ENCODE measurements around the gene C4B.
"Not testable (repeated sequence)": the region's sequence is repeated elsewhere in the genome, so short reads cannot be mapped to it uniquely, and the experiment has no call there.

Gene C4B

GRCh38 chr6:32037136-32037535, 22.5 kb downstream of the C4B start:
- H2BK5ac ChIP-seq (ENCODE audit: low read depth, low read length, poor library complexity, severe bottlenecking); H3K79me1 ChIP-seq (replicated peaks; ENCODE audit: low read length, poor library complexity, severe bottlenecking); DNase-seq; H3K27ac ChIP-seq (ENCODE audit: low read length, poor library complexity, severe bottlenecking); H2AK5ac ChIP-seq (ENCODE audit: low read length, severe bottlenecking); H3K23ac ChIP-seq (ENCODE audit: low read length in 2 of 2); H3K4me1 ChIP-seq (ENCODE audit: control insufficient read depth, insufficient read depth, low read depth, low read length); H3K9me3 ChIP-seq (ENCODE audit: control insufficient read depth, low read length); H3K27me3 ChIP-seq (ENCODE audit: control insufficient read depth in 1 of 2, insufficient read depth in 1 of 2, low read length in 2 of 2); H3K14ac ChIP-seq (ENCODE audit: low read length in 2 of 2); H2AFZ ChIP-seq (ENCODE audit: low read depth, low read length); H4K91ac ChIP-seq (ENCODE audit: low read length); H3K18ac ChIP-seq (ENCODE audit: low read depth in 1 of 2, low read length in 2 of 2); H3K4ac ChIP-seq (ENCODE audit: low read depth in 1 of 2, low read length in 2 of 2); H4K8ac ChIP-seq (ENCODE audit: low read length); H3K4me2 ChIP-seq (ENCODE audit: low read length, poor library complexity, severe bottlenecking); H2BK12ac ChIP-seq (ENCODE audit: low read length in 2 of 2); H3K36me3 ChIP-seq (ENCODE audit: control insufficient read depth in 1 of 2, insufficient read depth in 2 of 2, low read depth in 1 of 2, low read length in 2 of 2); H2BK15ac ChIP-seq (ENCODE audit: low read depth, poor library complexity, severe bottlenecking); H3K9ac ChIP-seq (ENCODE audit: low read length); H2BK120ac ChIP-seq (ENCODE audit: low read depth, low read length); H3K4me3 ChIP-seq (ENCODE audit: insufficient read depth in 1 of 2, low read depth in 1 of 2, low read length in 2 of 2): not testable (repeated sequence)
- WGBS: 100% methylated on average over 1 of the region's 5 CpGs

DNA sequence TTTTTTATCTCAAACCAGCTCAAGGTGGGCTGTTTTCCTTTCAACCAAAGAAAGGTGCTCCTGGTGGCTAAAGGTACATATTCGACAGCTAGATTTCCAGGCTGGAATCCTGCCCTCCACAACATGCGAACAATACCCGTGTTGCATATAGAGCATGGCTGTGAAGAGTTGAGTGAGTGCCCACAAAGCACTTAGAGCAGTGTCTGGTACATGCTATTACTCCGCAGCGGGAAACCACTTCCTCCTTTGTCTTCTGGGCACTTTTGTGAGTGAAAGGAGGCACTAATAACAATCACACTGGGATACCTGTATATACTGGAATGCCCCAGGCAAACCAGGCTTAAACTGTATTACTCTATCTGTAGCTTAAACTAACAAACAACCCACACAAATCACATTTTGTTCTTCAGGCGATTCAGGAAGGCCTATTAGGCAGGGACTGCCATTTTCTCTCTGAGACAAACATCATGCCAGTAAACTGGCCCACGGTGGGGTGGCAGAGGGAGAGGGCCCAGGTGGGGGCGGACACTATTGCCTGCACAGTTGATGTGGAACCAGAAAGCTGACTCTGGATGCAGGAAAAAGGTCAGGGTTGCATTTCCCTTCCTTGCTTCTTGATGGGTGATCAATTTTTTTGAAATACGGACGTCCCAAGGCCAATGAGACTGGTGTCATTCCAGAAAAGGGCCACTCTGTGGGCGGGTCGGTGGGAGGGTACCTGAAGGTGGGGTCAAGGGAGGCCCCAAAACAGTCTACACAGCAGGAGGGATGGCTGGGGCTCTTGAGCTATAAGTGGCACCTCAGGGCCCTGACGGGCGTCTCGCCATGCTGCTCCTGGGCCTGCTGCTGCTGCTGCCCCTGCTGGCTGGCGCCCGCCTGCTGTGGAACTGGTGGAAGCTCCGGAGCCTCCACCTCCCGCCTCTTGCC, 23.3 kb downstream of the C4B start, which contains the start of gene CYP21A2:
Gene CYP21A2, plus strand, starts transcription at position 818 of the 927 bp plus-strand sequence. Its CDS starts 8 bp downstream, at position 826.
- H3K27me3 ChIP-seq (ENCODE audit: control insufficient read depth in 1 of 2, insufficient read depth in 1 of 2, low read length in 2 of 2); H3K9me3 ChIP-seq (ENCODE audit: control insufficient read depth, low read length); H4K8ac ChIP-seq (ENCODE audit: low read length); H2BK5ac ChIP-seq (ENCODE audit: low read depth, low read length, poor library complexity, severe bottlenecking); H3K36me3 ChIP-seq (ENCODE audit: control insufficient read depth in 1 of 2, insufficient read depth in 2 of 2, low read depth in 1 of 2, low read length in 2 of 2); H2BK15ac ChIP-seq (ENCODE audit: low read depth, poor library complexity, severe bottlenecking); H3K14ac ChIP-seq (ENCODE audit: low read length in 2 of 2); H3K18ac ChIP-seq (ENCODE audit: low read depth in 1 of 2, low read length in 2 of 2); H2AFZ ChIP-seq (ENCODE audit: low read depth, low read length); DNase-seq; H3K27ac ChIP-seq (ENCODE audit: low read length, poor library complexity, severe bottlenecking); H3K4ac ChIP-seq (ENCODE audit: low read depth in 1 of 2, low read length in 2 of 2); H2AK5ac ChIP-seq (ENCODE audit: low read length, severe bottlenecking); H3K23ac ChIP-seq (ENCODE audit: low read length in 2 of 2); H2BK12ac ChIP-seq (ENCODE audit: low read length in 2 of 2); H3K9ac ChIP-seq (ENCODE audit: low read length); H3K4me3 ChIP-seq (ENCODE audit: insufficient read depth in 1 of 2, low read depth in 1 of 2, low read length in 2 of 2); H3K4me2 ChIP-seq (ENCODE audit: low read length, poor library complexity, severe bottlenecking); H4K91ac ChIP-seq (ENCODE audit: low read length); H3K79me1 ChIP-seq (replicated peaks; ENCODE audit: low read length, poor library complexity, severe bottlenecking); H3K4me1 ChIP-seq (ENCODE audit: control insufficient read depth, insufficient read depth, low read depth, low read length); H2BK120ac ChIP-seq (ENCODE audit: low read depth, low read length): not testable (repeated sequence)
- 94% methylated on average over 7 of the region's 19 CpGs for WGBS

- not testable (repeated sequence) for H2BK12ac ChIP-seq (ENCODE audit: low read length in 2 of 2); H3K4me2 ChIP-seq (ENCODE audit: low read length, poor library complexity, severe bottlenecking); DNase-seq; H3K23ac ChIP-seq (ENCODE audit: low read length in 2 of 2); H3K4ac ChIP-seq (ENCODE audit: low read depth in 1 of 2, low read length in 2 of 2); H3K4me3 ChIP-seq (ENCODE audit: insufficient read depth in 1 of 2, low read depth in 1 of 2, low read length in 2 of 2); H3K79me1 ChIP-seq (replicated peaks; ENCODE audit: low read length, poor library complexity, severe bottlenecking); H3K36me3 ChIP-seq (ENCODE audit: control insufficient read depth in 1 of 2, insufficient read depth in 2 of 2, low read depth in 1 of 2, low read length in 2 of 2); H3K9ac ChIP-seq (ENCODE audit: low read length); H2BK120ac ChIP-seq (ENCODE audit: low read depth, low read length); H4K91ac ChIP-seq (ENCODE audit: low read length); H3K9me3 ChIP-seq (ENCODE audit: control insufficient read depth, low read length); H2AK5ac ChIP-seq (ENCODE audit: low read length, severe bottlenecking); H2BK15ac ChIP-seq (ENCODE audit: low read depth, poor library complexity, severe bottlenecking); H3K4me1 ChIP-seq (ENCODE audit: control insufficient read depth, insufficient read depth, low read depth, low read length); H2BK5ac ChIP-seq (ENCODE audit: low read depth, low read length, poor library complexity, severe bottlenecking); H3K14ac ChIP-seq (ENCODE audit: low read length in 2 of 2); H2AFZ ChIP-seq (ENCODE audit: low read depth, low read length); H4K8ac ChIP-seq (ENCODE audit: low read length); H3K18ac ChIP-seq (ENCODE audit: low read depth in 1 of 2, low read length in 2 of 2); H3K27ac ChIP-seq (ENCODE audit: low read length, poor library complexity, severe bottlenecking); H3K27me3 ChIP-seq (ENCODE audit: control insufficient read depth in 1 of 2, insufficient read depth in 1 of 2, low read length in 2 of 2)
- WGBS: no CpG with 5 or more reads among the region's 5 CpGs
Measured at GRCh38 chr6:32038878-32039277, 24.3 kb downstream of the C4B start.

DNA sequence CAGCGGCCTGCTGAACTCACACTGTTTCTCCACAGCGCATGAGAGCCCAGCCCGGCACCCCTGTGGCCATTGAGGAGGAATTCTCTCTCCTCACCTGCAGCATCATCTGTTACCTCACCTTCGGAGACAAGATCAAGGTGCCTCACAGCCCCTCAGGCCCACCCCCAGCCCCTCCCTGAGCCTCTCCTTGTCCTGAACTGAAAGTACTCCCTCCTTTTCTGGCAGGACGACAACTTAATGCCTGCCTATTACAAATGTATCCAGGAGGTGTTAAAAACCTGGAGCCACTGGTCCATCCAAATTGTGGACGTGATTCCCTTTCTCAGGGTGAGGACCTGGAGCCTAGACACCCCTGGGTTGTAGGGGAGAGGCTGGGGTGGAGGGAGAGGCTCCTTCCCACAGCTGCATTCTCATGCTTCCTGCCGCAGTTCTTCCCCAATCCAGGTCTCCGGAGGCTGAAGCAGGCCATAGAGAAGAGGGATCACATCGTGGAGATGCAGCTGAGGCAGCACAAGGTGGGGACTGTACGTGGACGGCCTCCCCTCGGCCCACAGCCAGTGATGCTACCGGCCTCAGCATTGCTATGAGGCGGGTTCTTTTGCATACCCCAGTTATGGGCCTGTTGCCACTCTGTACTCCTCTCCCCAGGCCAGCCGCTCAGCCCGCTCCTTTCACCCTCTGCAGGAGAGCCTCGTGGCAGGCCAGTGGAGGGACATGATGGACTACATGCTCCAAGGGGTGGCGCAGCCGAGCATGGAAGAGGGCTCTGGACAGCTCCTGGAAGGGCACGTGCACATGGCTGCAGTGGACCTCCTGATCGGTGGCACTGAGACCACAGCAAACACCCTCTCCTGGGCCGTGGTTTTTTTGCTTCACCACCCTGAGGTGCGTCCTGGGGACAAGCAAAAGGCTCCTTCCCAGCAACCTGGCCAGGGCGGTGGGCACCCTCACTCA, 25.0 kb downstream of the C4B start:
- not testable (repeated sequence) for H3K4me2 ChIP-seq (ENCODE audit: low read length, poor library complexity, severe bottlenecking); H3K9me3 ChIP-seq (ENCODE audit: control insufficient read depth, low read length); H2AK5ac ChIP-seq (ENCODE audit: low read length, severe bottlenecking); H2BK12ac ChIP-seq (ENCODE audit: low read length in 2 of 2); H3K4me1 ChIP-seq (ENCODE audit: control insufficient read depth, insufficient read depth, low read depth, low read length); H3K18ac ChIP-seq (ENCODE audit: low read depth in 1 of 2, low read length in 2 of 2); H3K79me1 ChIP-seq (replicated peaks; ENCODE audit: low read length, poor library complexity, severe bottlenecking); H4K8ac ChIP-seq (ENCODE audit: low read length); H3K4ac ChIP-seq (ENCODE audit: low read depth in 1 of 2, low read length in 2 of 2); H2BK5ac ChIP-seq (ENCODE audit: low read depth, low read length, poor library complexity, severe bottlenecking); H3K14ac ChIP-seq (ENCODE audit: low read length in 2 of 2); H3K4me3 ChIP-seq (ENCODE audit: insufficient read depth in 1 of 2, low read depth in 1 of 2, low read length in 2 of 2); H3K23ac ChIP-seq (ENCODE audit: low read length in 2 of 2); H4K91ac ChIP-seq (ENCODE audit: low read length); H3K9ac ChIP-seq (ENCODE audit: low read length); H3K27me3 ChIP-seq (ENCODE audit: control insufficient read depth in 1 of 2, insufficient read depth in 1 of 2, low read length in 2 of 2); DNase-seq; H2BK120ac ChIP-seq (ENCODE audit: low read depth, low read length); H2BK15ac ChIP-seq (ENCODE audit: low read depth, poor library complexity, severe bottlenecking); H3K36me3 ChIP-seq (ENCODE audit: control insufficient read depth in 1 of 2, insufficient read depth in 2 of 2, low read depth in 1 of 2, low read length in 2 of 2); H2AFZ ChIP-seq (ENCODE audit: low read depth, low read length); H3K27ac ChIP-seq (ENCODE audit: low read length, poor library complexity, severe bottlenecking)
- WGBS: 75% methylated on average over 17 of the region's 24 CpGs

Measured in mesenchymal stem cell (in vitro differentiated cells and primary cell).